ENCODE data around the gene ONECUT3.
"Not testable (repeated sequence)": the region's sequence is repeated elsewhere in the genome, so short reads cannot be mapped to it uniquely, and the experiment has no call there.

Gene ONECUT3

DNA sequence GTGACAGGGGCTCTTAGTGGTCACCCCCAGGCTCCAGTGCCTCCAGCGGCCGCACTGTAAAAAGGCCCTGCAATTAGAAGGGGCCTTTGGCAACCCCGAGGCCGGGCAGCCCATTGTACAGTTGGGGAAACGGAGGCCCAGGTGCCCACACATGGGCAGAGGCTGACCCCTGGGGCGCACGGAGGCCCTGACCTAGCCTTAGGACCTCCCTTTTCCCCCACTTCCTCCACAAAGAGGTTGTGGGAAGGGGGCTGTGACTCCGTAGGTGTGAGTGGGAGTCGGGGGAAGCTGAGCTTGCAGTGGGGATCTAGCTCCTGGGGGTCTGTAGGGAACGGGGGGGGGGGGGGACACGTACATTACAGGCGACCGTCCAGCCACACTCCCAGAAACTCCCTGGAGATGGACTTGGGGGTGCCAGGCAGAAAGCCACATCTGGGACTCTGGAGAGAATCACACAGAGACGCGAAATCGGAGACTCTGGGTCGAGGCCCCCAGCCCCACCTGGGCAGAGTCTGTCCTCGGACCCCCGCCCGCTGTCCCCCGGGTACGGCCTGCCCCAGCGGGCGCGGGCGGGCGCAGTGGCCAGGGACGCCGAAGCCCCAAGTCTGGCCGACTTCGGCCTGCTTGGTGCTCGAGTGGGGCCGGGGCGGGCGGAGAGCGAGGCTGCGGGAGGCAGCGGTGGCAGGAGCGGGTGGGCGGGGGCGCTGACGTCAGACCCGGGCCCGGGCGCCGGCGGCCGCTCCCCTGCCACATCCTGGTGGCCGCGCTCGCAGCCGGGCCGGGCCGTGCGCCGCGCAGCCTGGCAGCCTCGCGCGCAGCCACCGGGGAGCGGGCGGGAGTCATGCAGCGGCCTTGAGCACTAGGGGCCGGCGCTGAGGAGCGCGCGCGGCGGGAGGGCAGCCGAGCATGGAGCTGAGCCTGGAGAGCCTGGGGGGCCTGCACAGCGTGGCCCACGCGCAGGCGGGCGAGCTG is at the start of gene ONECUT3:
Gene ONECUT3 (plus strand): TSS at position 750 of the 972 bp plus-strand sequence. CDS start 157 bp downstream, at position 907.
- DNase-seq (ENCODE audit: low spot score) = peak; percentile 75

DNA sequence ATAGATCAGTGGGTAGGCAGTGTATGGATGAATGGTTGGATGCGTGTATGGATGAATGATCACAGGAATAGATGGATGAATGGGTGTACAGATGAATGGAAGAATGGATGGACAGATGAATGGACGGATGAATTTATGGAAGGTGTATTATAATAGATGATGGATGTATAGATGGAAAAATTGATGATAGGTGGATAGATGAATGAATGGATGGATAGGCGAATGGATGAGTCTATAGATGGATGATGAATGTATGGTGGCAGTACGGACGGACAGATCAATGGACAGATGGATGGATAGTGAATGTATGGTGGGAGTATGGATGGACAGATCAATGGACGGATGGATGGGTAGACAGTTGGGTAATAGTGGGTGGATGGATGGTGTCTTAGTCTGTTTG is 49.0 kb upstream of the ONECUT3 start:
- DNase-seq (ENCODE audit: low spot score) = no peak

DNA sequence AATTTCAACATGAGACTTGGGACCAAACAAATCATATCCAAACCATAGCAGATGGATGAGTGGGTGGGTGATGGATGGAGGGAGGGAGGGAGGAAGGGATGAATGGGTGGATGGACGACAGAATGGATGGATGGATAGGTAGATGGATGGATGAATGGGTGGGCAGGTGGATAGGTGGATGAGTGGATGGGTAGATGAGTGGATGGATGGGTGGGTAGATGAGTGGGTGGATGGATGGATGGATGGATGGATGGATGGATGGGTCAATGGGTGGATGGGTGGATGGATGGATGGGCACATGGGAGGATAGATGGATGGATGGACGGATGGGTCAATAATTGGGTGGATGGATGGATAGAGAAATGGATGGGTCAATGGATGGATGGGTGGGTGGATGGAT is 47.9 kb upstream of the ONECUT3 start:
- DNase-seq (ENCODE audit: low spot score) = no peak

DNA sequence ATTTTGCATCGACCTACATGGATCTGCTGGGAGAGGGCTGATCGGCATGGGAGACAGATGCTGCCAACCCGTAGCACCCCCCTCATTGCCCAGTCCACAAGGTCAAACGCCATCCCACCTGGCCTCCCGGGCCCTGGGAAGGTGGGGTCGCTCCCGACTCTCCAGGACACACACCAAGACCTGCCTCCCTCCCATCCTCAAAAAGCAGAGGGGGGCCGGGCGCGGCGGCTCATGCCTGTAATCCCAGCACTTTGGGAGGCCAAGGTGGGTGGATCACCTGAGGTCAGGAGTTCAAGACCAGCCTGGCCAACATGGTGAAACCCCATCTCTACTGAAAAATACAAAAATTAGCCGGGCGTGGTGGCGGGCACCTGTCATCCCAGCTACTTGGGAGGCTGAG is 46.7 kb upstream of the ONECUT3 start:
- DNase-seq (ENCODE audit: low spot score) = not testable (repeated sequence)

DNA sequence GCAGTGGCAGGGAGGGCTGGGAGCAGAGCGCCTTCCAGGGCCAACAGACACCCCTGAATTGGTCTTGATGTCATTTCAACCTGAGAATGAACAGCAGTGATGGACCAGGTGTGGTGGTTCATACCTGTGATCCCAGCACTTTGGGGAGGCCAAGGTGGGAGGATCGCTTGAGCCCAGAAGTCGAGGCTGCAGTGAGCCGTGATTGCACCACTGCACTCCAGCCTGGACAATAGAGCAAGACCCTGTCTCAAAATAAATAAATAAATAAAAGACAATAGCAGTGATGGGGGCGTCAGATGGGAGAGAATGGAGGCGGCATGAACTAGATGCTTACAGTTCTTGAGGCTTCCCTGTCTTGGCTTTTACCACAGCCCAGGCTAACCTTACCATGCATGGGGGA is 46.1 kb upstream of the ONECUT3 start:
- DNase-seq (ENCODE audit: low spot score) = peak; percentile 17

DNA sequence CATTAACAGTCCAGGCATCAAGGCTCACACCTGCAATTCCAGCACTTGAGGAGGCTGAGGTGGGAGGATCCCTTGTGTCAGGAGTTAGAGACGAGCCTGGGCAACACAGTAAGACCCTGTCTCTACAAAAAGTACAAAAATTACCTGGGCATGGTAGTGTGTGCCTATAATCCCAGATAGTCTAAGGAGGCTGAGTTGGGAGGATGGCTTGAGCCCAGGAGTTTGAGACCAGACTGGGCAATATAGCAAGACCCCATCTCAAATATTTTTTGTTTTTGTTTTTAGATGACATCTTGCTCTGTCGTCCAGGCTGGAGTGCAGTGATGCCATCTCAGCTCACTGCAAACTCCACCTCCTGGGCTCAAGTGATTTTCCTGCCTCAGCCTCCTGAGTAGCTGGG is 40.1 kb upstream of the ONECUT3 start:
- no peak for DNase-seq (ENCODE audit: low spot score)

DNA sequence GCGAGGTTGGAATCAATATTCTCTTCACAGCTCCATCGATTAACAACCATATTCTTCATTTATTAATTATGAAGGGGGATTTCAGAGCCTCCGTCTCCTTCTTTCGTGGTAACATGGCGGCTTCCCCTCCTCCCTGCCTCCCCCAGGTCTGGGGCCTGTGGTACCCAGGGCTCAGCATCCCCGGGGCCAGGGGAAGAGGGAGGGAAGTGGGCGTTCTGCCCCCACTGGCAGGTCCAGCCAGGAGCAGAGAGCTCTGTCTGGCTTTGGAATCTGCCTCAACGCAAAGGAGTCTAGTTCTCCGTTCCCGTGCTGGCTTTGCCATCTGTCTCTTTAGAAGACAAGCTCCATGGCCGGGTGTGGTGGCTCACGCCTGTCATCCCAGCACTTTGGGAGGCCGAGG is 37.8 kb upstream of the ONECUT3 start:
- peak; percentile 46 for DNase-seq (ENCODE audit: low spot score)

DNA sequence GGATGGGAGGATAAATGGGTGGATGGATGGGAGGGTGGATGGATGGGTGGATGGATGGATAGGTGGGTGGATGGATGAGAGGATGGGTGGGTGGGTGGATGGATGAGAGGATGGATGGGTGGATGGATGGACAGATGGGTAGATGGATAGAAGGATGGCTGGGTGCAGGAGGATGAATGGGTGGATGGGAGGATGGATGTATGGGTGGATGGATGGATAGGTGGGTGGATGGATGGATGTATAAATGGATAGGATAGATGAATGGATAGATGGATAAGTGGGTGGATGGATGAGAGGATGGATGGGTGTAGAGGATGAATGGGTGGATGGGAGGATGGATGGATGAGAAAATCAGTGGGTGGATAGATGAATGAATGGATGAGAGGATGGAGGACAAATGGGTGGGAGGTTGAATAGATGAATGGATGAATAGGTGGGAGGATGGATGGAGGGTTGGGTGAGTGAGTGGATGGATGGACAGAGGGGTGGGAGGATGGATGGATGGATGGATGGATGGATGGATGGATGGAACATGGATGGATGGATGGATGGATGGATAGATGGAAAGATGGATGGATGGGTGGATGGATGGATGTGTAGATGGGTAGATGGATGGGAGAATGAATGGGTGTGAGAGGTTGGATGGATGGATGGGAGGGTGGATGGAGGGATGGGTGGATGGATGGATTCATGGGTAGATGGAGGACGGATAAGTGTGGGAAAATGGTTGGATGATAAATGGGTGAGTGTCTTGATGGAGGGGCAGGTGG is 35.9 kb upstream of the ONECUT3 start:
- DNase-seq (ENCODE audit: low spot score) = no peak

DNA sequence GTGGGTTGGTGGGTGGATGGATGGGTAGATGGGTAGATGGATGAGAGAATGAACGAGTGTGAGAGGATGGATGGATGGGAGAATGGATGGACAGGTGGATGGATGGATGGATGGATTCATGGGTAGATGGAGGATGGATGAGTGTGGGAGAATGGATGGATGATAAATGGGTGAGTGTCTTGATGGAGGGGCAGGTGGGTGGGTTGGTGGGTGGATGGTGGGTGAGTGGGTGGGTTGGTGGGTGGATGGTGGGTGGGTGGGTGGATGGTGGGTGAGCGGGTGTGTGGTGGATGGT is 35.4 kb upstream of the ONECUT3 start:
- DNase-seq (ENCODE audit: low spot score) = no peak

DNA sequence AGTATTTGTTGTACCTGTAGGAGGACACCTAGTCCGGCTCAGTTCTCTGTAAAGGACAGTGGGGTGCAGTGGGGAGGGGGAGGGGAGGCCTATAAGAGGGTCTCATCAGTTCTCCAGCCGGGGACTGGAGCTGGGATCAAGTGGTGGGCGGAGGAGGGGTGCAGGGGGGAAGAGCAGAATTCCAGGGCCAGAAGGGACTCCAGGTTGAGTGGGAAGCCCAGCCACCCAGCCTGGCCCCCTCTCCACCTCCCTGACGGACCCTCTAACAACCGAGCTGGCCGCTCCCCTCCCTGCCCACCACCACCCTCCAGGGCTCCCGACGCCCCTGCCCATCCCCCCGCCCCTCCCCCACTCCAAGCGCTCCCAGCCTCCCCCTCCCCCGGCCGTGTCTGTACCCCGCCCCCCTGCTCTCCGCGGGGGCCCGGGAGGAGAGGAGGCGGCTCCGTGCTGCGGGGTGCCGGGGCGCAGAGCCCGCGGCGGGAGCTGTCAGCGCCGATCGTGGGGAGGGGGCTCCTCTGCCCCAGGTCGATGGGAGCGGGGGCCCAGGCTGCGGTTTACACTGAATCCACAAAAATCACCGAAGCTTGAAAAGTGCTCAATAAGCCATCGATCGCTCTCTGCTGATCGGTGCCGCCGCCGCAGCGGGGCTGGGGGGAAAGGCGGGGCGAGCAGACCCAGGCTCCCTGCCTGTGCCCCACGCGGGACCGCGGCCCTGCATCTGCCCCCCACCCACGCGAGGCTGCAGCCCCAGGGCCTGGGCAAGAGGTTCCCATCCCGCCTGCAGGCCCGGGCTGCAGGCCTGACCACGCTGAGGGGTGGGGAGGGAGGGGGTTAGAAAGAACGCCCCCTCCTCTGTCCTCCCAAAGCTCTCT is 34.6 kb upstream of the ONECUT3 start:
- peak; percentile 47 for DNase-seq (ENCODE audit: low spot score)

DNA sequence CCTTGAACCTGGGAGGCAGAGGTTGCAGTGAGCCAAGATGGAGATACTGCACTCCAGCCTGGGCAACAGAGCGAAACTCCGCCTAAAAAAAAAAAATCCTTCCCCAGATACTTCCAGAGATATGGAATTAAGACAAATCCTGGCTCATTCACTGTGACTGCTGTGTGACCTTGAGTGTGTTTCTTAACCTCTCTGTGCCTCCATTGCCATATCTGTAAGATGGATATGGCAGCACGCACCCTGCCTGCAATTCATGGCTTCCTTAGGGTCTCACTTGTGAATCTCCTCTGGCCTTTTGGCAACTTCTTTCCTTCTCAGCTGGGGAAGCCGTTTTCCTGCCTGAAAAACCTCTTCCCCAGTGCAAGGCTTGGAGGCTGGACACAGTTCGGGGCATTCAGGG is 33.8 kb upstream of the ONECUT3 start:
- no peak for DNase-seq (ENCODE audit: low spot score)

DNA sequence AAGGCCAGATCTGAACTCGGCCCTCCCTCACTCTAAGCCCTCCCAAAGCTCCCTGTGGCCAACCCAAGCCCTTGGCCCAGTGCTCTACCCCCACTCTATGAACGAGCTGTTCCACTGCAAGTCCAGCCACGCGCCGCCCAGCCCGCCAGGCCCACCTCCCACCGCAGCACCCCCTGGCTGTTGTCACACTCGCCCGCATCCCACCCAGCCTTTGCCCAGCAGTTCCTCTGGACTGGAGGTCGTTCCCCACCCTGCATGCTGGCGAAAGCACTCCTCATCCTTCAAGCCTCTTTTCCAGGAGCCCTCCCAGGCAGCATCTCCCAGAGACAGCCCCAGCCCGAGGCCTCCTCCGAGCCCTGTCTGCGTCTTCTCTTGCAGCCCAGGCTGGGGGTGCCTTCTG is 33.1 kb upstream of the ONECUT3 start:
- peak; percentile 38 for DNase-seq (ENCODE audit: low spot score)

DNA sequence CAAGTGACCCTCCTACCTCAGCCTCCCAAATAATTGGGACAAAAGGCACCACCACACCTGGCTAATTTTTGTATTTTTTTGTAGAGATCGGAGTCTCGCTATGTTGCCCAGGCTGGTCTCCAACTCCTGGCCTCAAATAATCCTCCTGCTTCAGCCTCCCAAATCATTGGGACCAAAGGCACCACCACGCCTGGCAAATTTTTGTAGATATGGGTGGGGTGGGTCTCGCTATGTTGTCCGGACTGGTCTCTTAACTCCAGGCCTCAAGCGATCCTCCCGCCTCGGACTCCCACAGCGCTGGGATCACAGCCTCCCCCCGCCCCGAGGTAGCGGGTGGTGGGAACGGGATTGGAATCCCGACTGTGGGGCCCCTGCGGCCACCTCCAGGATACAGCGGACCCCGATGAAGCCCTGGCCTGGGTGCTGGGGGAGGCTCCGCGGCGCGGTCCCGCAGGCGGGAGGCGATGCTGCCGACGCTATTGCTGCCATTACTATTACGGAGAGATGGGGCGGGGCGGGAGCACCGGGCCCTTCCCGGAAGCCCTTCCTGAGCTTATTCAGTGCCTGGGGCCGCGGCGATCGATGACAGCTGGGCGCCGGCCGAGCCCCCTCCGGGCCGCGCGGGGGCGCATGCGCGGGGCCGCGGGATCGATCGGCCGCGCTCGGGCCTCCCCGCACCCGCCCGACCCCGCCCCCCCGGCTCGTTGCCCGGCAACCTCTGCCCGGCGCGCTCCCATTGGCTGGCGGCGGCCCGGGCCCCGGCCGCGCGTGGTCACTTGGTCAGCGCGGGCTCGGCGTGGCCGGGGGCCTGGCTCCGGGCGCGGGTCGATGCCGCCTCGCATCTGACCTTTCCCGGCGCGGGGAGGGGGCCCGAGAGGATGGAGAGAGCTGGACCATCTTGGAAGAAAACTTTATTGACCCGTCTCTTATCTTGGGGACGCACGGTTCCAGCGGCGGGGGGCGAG is 27.9 kb upstream of the ONECUT3 start:
- DNase-seq (ENCODE audit: low spot score) = peak; percentile 98

DNA sequence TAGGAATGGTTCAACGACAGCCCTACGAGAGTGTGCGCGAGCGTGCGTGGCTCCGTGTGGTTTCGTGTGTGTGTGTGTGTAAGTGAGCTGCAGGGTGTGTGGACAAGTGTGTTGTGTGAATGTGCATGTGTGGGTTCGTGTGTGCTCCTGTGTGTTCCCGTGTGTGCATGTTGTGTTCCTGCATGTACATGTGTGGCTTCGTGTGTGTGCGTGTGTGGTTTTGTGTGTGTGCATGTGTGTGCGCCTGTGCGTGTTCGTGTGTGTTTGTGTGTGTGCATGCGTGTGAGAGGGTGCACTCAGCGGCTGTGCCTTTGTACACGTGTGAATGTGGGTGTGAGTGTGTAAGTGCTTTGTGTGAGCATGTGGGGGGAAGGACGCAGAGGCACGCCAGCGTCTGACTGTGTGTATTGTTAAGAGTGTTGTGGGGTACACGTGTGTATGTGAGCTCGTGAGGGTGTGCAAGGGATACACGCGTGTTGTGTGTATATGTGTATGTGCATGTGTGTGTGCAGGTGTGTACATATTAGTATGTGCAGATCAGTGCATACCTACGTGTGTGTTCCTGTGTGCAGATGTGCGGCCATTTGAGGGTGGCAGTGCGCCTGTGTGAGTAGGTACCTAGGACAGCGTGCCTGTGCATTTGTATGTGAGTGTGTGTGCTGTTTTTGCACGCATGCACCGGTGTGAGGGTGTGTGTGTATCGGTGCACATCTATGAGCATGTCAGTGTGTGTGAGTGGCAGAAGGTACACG is 24.3 kb upstream of the ONECUT3 start:
- peak; percentile 11 for DNase-seq (ENCODE audit: low spot score)

DNA sequence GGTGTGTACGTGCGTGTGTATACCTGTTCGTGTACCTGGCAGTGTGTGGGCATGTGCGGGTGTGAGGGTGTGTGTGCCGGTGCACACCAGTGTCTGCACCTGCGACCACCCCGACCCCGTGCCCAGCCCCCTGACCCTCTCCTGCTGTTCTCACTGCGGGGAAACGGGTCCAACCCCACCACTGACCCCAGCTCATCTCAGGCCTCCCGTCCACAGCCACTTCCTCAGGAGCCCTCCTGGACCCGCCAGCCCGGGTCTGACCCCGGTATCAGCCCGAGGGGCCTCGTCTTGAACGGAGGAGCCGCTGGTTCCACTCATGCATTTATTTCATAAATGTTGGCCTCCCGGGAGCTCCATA is 23.8 kb upstream of the ONECUT3 start:
- DNase-seq (ENCODE audit: low spot score) = no peak

DNA sequence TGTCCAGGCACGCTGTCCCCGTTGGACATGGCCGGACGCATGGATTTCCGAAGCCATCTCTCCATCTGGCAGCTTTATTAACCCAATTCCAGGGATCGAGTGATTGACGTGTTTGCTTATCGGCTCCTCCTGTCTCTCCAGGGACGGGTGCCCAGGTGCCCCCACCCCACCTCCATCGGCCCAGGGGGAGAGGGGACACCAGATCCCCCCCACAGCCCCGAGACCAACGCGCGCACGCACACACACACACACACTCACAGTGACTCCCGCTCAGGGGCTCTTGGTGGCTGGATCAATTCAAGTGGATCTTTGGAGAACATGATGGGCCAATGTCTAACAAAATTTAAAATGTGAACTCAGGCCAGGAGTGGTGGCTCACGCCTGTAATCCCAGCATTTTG is 23.1 kb upstream of the ONECUT3 start:
- no peak for DNase-seq (ENCODE audit: low spot score)

DNA sequence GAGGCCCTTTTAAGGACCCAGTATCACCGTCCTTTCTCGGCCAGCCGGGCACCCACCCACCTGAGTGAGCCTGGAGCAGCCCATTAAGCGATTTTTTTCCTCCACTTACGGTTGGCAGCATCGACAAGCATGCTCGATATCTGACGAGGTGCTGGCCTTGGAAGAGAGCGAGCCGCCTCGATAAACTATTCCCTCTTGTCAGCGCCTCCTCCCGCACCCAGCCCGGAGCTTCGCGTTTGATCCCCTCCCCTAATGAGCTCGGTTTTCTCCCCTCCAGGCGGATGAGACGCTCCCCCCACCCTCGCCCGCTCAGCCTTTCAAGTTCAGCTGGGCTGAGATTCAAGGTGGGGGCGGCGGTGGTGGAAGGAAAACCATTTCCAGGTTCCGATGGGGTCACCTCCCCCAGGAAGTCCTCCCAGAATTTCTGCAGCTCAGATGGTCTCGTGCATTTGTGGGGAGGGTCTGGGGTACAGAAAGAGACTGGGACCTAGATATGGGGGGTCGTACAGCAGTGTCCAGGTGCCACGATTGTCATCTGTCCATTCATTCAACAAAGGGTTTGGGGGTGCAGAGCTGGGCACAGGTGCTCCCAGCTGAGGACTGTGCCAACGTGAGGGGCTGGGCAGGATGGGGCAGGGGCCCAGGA is 18.9 kb upstream of the ONECUT3 start:
- DNase-seq (ENCODE audit: low spot score) = no peak

DNA sequence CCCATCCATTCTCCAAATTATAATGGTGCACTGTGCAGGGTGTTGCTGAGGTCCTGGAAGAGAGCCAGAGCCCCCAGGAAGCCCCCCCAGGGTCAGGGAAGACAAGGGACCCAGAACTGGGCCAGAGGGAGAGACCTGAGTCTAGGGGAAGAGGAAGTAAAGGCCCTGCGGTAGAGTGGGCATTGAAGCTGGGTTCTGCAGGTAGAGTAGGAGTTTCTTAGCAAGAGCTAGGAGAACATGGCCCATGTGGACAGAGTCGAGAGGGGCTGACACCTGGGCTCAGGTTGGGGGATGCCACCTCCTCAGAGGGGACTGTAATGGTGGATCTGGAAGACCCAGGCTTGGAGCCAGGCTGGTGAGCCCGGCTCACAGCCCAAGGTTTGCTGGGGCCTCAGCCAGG is 17.0 kb upstream of the ONECUT3 start:
- no peak for DNase-seq (ENCODE audit: low spot score)

DNA sequence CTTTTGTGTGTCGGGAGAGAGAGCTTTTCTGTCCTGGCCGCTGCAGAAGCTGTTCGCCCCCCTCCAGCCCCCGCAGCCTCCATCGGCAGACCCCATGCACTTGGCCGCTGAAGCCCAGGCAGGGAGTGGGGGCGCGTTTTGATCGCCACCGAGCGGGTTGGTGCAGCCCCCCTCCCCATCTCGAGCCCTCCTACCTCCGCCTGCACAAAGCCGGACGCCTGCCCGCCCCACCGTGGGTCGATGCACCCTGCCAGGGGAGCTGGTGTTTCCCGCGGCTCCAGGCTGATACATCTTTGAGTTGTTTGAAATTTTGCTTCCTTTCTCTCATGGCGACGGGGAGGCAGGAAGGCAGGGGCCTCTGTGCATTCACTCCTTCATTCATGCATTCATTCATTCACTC is 16.4 kb upstream of the ONECUT3 start:
- no peak for DNase-seq (ENCODE audit: low spot score)
